Measurements from ENCODE around the gene PCDH15.

- TF ChIP-seq CTCF (IDR thresholded peaks at IDR 0.05) (no peak), POLR2A (IDR thresholded peaks at IDR 0.05) (no peak), EP300 (IDR thresholded peaks at IDR 0.05) (no peak), POLR2AphosphoS5 (IDR thresholded peaks at IDR 0.05) (no peak)
These were observed 32.0 kb upstream of the PCDH15 start for GRCh38 chr10:54833029-54833428.
